ENCODE data around the gene SLCO4A1. TPM values are rescaled to one million over a fixed set of nuclear protein-coding genes. Genes with fewer than 3 reads are reported as not detected.

Gene SLCO4A1
- polyA plus RNA-seq, 1 donor (not counting 4 experiments of a cell fraction or from before 2014, with no cell fraction given), result 1.8 TPM

DNA sequence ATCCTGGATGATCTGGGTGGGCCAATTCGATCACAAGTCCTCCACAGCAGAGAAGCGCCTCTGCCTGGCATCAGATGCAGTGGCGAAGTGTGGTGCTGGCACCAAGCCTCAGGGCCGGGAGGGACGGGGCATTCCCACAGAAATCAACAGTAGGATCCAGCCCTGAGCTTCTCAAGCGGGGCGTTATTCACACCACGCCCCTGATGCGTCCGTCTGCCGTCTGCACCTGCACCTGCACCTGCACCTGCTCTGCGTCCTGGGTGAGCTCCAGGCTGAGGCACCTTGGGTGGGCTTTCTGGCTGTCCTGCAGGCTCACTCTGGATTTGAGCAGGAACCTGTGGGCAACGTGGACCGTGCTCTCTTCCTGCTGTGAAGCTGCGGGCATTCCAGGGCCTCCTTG lies 52.6 kb downstream of the SLCO4A1 start:
- H3K9me3 ChIP-seq (ENCODE audit: control insufficient read depth, low read depth, low read length), result no peaks in the 10 kb centered on the region
- FAIRE-seq (no peak), DNase-seq (ENCODE audit: low read depth, low spot score) (no peak)
- H3K27ac ChIP-seq (ENCODE audit: control insufficient read depth, insufficient read depth, low read length), result no peak overlapping the region
- H3K4me2 ChIP-seq (ENCODE audit: control insufficient read depth, extremely low read depth, insufficient read depth, low read depth, low read length), result no peak overlapping the region
- dilution Hi-C loops (cut with MboI; ENCODE audit: extremely low pct_ligation_motif_present, low sequenced_read_pairs), result no loop called here
- H3K79me2 ChIP-seq (ENCODE audit: control insufficient read depth, insufficient read depth, low read length), result no peaks in the 10 kb centered on the region
- no peaks in the 10 kb centered on the region for H3K9me1 ChIP-seq (ENCODE audit: control insufficient read depth, extremely low read depth, insufficient read depth, low read length)
- peaks cover 62% of the 10 kb centered on the region for H3K27me3 ChIP-seq (ENCODE audit: control insufficient read depth, extremely low read depth, insufficient read depth, low read length)
- no peak overlapping the region for H2AFZ ChIP-seq (ENCODE audit: control insufficient read depth, low read length)
- no peaks in the 10 kb centered on the region for H3K4me1 ChIP-seq (ENCODE audit: control insufficient read depth, extremely low read depth, insufficient read depth, low read length)
- no peaks in the 10 kb centered on the region for H3K36me3 ChIP-seq (ENCODE audit: control insufficient read depth in 2 of 2, extremely low read depth in 1 of 2, insufficient read depth in 2 of 2, low read length in 2 of 2)
- no peak overlapping the region for H3K9ac ChIP-seq (ENCODE audit: control insufficient read depth, extremely low read depth, insufficient read depth, low read length)
- no peak for TF ChIP-seq EZH2 (IDR thresholded peaks at IDR 0.05; ENCODE audit: low read length)
- TF ChIP-seq, protein P1, sequence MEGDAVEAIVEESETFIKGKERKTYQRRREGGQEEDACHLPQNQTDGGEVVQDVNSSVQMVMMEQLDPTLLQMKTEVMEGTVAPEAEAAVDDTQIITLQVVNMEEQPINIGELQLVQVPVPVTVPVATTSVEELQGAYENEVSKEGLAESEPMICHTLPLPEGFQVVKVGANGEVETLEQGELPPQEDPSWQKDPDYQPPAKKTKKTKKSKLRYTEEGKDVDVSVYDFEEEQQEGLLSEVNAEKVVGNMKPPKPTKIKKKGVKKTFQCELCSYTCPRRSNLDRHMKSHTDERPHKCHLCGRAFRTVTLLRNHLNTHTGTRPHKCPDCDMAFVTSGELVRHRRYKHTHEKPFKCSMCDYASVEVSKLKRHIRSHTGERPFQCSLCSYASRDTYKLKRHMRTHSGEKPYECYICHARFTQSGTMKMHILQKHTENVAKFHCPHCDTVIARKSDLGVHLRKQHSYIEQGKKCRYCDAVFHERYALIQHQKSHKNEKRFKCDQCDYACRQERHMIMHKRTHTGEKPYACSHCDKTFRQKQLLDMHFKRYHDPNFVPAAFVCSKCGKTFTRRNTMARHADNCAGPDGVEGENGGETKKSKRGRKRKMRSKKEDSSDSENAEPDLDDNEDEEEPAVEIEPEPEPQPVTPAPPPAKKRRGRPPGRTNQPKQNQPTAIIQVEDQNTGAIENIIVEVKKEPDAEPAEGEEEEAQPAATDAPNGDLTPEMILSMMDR (optimal IDR thresholded peaks at IDR 0.05 in 1 of 3, IDR thresholded peaks at IDR 0.05 in 1 of 3, conservative IDR thresholded peaks at IDR 0.05 in 1 of 3; ENCODE audit: extremely low read depth in 1 of 3, insufficient read depth in 2 of 3, low read length in 3 of 3), result no peak
- no peaks in the 10 kb centered on the region for H4K20me1 ChIP-seq (ENCODE audit: control insufficient read depth, extremely low read depth, insufficient read depth, low read length)
- no peak overlapping the region for H3K4me3 ChIP-seq (ENCODE audit: control insufficient read depth in 2 of 3, extremely low read depth in 1 of 3, insufficient read depth in 2 of 3, low read depth in 1 of 3, low read length in 3 of 3)

DNA sequence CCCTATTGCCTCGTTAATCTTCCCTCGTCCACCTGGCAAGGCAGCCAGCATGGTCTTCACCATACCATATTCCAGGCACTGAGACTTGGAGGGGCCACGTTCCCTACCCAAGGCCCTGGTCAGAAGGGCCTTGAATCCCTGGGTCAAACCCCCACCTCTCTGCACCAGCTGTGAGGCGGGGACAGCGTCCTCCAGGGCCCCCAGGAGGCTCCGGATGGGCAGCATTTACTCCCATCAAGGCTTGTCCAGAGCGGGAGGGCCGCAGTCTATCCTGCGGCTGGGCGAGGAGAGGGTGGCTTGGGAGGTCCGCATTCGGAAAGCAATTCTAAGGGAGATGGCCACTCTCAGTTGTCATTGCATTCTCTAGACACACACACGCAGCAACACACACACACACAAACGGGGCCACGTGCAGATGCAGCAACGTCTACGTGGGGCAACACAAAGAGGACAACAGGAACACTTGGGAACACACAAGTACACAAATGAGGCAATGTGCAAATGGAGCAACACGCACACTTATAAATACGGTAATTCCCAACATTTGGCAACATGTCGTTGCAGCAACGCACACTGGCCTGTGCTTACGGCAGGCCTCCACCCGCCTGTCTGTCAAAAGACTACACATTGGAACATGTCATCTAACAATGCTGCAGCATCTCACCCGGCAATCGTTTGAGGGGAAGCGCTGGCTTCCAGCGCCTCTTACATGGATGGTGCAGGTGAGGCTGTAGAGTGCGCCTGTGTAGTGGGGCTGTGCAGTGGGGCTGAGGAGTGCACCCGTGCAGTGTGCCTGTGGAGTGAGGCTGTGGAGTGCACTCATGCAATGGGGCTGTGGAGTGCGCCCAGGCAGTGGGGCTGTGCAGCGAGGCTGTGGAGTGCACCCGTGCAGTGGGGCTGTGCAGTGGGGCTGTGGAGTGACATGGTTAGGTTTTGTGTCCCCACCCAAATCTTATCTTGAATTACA lies 53.4 kb downstream of the SLCO4A1 start:
- no peak for DNase-seq (ENCODE audit: low read depth, low spot score)
- FAIRE-seq, result no peak
- dilution Hi-C loops (cut with MboI; ENCODE audit: extremely low pct_ligation_motif_present, low sequenced_read_pairs), result no loop called here
- H3K27ac ChIP-seq (ENCODE audit: control insufficient read depth, insufficient read depth, low read length), result no peak overlapping the region
- H3K4me3 ChIP-seq (ENCODE audit: control insufficient read depth in 2 of 3, extremely low read depth in 1 of 3, insufficient read depth in 2 of 3, low read depth in 1 of 3, low read length in 3 of 3), result no peak overlapping the region
- H3K9ac ChIP-seq (ENCODE audit: control insufficient read depth, extremely low read depth, insufficient read depth, low read length), result no peak overlapping the region
- H2AFZ ChIP-seq (ENCODE audit: control insufficient read depth, low read length), result no peak overlapping the region
- no peaks in the 10 kb centered on the region for H3K4me1 ChIP-seq (ENCODE audit: control insufficient read depth, extremely low read depth, insufficient read depth, low read length)
- no peaks in the 10 kb centered on the region for H3K9me3 ChIP-seq (ENCODE audit: control insufficient read depth, low read depth, low read length)
- H3K9me1 ChIP-seq (ENCODE audit: control insufficient read depth, extremely low read depth, insufficient read depth, low read length), result no peaks in the 10 kb centered on the region
- H4K20me1 ChIP-seq (ENCODE audit: control insufficient read depth, extremely low read depth, insufficient read depth, low read length), result no peaks in the 10 kb centered on the region
- no peak overlapping the region for H3K4me2 ChIP-seq (ENCODE audit: control insufficient read depth, extremely low read depth, insufficient read depth, low read depth, low read length)
- no peaks in the 10 kb centered on the region for H3K36me3 ChIP-seq (ENCODE audit: control insufficient read depth in 2 of 2, extremely low read depth in 1 of 2, insufficient read depth in 2 of 2, low read length in 2 of 2)
- no peaks in the 10 kb centered on the region for H3K79me2 ChIP-seq (ENCODE audit: control insufficient read depth, insufficient read depth, low read length)
- H3K27me3 ChIP-seq (ENCODE audit: control insufficient read depth, extremely low read depth, insufficient read depth, low read length), result peaks cover 67% of the 10 kb centered on the region
- TF ChIP-seq, protein P1 (optimal IDR thresholded peaks at IDR 0.05 in 1 of 3, IDR thresholded peaks at IDR 0.05 in 1 of 3, conservative IDR thresholded peaks at IDR 0.05 in 1 of 3; ENCODE audit: extremely low read depth in 1 of 3, insufficient read depth in 2 of 3, low read length in 3 of 3), result no peak
- no peak for TF ChIP-seq EZH2 (IDR thresholded peaks at IDR 0.05; ENCODE audit: low read length)
